Activated CD4-positive, alpha-beta T cell treated with anti-CD3 and anti-CD28 coated beads, Interleukin-2, amount 50 U/mL, for 16 hours (primary cell): Measurements from ENCODE around the gene ACTMAP.

ENCODE experiments used
- DNase-seq: peaks from one replicate; pipeline ENCODE4 v3.0.0-alpha.2; 2020

The ACTMAP gene

GRCh38 chr19:40692212-40692551, 58.1 kb downstream of the ACTMAP start:
- no peak for DNase-seq

- no peak for DNase-seq
Measured at GRCh38 chr19:40691421-40692211, 58.7 kb downstream of the ACTMAP start.
